Measurements from ENCODE around the gene TMEM201.

DNA sequence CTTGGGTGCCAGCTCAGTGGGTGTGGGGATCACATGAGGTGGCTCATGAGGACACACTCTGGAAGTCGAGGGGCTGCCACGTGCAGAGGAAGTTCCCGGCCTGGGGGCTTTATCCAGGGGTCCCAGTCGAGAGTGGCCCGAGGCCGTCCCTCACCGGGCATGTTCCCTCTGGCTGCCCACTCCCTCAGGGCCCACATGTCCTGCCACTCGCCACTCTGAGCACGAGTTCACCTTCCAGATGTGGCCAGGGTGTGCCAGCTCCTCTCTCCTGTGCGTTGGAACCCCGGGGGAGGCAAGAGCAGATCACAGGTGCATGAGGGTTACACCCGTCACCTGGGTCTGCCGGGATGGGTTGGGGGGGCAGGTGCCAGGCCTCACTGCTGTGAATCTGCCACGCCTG lies 14.6 kb downstream of the TMEM201 start:
- TF ChIP-seq, protein P1, sequence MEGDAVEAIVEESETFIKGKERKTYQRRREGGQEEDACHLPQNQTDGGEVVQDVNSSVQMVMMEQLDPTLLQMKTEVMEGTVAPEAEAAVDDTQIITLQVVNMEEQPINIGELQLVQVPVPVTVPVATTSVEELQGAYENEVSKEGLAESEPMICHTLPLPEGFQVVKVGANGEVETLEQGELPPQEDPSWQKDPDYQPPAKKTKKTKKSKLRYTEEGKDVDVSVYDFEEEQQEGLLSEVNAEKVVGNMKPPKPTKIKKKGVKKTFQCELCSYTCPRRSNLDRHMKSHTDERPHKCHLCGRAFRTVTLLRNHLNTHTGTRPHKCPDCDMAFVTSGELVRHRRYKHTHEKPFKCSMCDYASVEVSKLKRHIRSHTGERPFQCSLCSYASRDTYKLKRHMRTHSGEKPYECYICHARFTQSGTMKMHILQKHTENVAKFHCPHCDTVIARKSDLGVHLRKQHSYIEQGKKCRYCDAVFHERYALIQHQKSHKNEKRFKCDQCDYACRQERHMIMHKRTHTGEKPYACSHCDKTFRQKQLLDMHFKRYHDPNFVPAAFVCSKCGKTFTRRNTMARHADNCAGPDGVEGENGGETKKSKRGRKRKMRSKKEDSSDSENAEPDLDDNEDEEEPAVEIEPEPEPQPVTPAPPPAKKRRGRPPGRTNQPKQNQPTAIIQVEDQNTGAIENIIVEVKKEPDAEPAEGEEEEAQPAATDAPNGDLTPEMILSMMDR (IDR thresholded peaks at IDR 0.05), result no peak
- TF ChIP-seq NFIC (IDR thresholded peaks at IDR 0.05; ENCODE audit: borderline replicate concordance) (no peak), MEF2A (IDR thresholded peaks at IDR 0.05; ENCODE audit: borderline replicate concordance, low read depth) (no peak), TCF12 (IDR thresholded peaks at IDR 0.05) (no peak), EP300 (IDR thresholded peaks at IDR 0.05; ENCODE audit: borderline replicate concordance in 1 of 2, low read depth in 1 of 2, low read length in 1 of 2) (no peak)
- TF ChIP-seq, protein P2, sequence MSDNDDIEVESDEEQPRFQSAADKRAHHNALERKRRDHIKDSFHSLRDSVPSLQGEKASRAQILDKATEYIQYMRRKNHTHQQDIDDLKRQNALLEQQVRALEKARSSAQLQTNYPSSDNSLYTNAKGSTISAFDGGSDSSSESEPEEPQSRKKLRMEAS (IDR thresholded peaks at IDR 0.05; ENCODE audit: low read depth), result no peak
- TF ChIP-seq, protein P3, sequence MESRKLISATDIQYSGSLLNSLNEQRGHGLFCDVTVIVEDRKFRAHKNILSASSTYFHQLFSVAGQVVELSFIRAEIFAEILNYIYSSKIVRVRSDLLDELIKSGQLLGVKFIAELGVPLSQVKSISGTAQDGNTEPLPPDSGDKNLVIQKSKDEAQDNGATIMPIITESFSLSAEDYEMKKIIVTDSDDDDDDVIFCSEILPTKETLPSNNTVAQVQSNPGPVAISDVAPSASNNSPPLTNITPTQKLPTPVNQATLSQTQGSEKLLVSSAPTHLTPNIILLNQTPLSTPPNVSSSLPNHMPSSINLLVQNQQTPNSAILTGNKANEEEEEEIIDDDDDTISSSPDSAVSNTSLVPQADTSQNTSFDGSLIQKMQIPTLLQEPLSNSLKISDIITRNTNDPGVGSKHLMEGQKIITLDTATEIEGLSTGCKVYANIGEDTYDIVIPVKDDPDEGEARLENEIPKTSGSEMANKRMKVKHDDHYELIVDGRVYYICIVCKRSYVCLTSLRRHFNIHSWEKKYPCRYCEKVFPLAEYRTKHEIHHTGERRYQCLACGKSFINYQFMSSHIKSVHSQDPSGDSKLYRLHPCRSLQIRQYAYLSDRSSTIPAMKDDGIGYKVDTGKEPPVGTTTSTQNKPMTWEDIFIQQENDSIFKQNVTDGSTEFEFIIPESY (IDR thresholded peaks at IDR 0.05; ENCODE audit: borderline replicate concordance, low read depth), result no peak
- TF ChIP-seq, protein P4, sequence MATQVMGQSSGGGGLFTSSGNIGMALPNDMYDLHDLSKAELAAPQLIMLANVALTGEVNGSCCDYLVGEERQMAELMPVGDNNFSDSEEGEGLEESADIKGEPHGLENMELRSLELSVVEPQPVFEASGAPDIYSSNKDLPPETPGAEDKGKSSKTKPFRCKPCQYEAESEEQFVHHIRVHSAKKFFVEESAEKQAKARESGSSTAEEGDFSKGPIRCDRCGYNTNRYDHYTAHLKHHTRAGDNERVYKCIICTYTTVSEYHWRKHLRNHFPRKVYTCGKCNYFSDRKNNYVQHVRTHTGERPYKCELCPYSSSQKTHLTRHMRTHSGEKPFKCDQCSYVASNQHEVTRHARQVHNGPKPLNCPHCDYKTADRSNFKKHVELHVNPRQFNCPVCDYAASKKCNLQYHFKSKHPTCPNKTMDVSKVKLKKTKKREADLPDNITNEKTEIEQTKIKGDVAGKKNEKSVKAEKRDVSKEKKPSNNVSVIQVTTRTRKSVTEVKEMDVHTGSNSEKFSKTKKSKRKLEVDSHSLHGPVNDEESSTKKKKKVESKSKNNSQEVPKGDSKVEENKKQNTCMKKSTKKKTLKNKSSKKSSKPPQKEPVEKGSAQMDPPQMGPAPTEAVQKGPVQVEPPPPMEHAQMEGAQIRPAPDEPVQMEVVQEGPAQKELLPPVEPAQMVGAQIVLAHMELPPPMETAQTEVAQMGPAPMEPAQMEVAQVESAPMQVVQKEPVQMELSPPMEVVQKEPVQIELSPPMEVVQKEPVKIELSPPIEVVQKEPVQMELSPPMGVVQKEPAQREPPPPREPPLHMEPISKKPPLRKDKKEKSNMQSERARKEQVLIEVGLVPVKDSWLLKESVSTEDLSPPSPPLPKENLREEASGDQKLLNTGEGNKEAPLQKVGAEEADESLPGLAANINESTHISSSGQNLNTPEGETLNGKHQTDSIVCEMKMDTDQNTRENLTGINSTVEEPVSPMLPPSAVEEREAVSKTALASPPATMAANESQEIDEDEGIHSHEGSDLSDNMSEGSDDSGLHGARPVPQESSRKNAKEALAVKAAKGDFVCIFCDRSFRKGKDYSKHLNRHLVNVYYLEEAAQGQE (IDR thresholded peaks at IDR 0.05; ENCODE audit: low read depth, low read length), result no peak
- TF ChIP-seq, protein P5, sequence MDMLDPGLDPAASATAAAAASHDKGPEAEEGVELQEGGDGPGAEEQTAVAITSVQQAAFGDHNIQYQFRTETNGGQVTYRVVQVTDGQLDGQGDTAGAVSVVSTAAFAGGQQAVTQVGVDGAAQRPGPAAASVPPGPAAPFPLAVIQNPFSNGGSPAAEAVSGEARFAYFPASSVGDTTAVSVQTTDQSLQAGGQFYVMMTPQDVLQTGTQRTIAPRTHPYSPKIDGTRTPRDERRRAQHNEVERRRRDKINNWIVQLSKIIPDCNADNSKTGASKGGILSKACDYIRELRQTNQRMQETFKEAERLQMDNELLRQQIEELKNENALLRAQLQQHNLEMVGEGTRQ (IDR thresholded peaks at IDR 0.05; ENCODE audit: borderline replicate concordance, low read depth, low read length), result no peak

Measured in SK-N-SH (cell line).